PFSK-1 (cell line): ENCODE data around the gene SPTBN1.

Experiments
- FOXP2 ChIP-seq: optimal IDR thresholded peaks from 2 replicates; pipeline ENCODE3; 2011; ENCODE audit warnings: borderline replicate concordance, control low read depth, inconsistent platforms; ENCODE audit not compliant: insufficient read depth; ENCODE audit errors: extremely low read length, extremely low read depth
- POLR2AphosphoS5 ChIP-seq: IDR thresholded peaks from 2 replicates; pipeline ENCODE4 v1.6.1; 2012; ENCODE audit warnings: low read depth, mild to moderate bottlenecking, control low read depth, low read length, moderate library complexity
- SIN3A ChIP-seq: IDR thresholded peaks from 2 replicates; pipeline ENCODE4 v1.6.1; 2012; ENCODE audit warnings: mild to moderate bottlenecking, low read length, moderate library complexity, borderline replicate concordance; ENCODE audit not compliant: insufficient read depth
- TAF1 ChIP-seq: IDR thresholded peaks from 2 replicates; pipeline ENCODE4 v1.6.1; 2012; ENCODE audit warnings: low read length, control low read depth, borderline replicate concordance; ENCODE audit not compliant: insufficient read depth
- TF ChIP-seq, protein P1 (sequence below), 2 experiments: IDR thresholded peaks; 2 replicates each; pipeline versions ENCODE4 v1.6.1 to v1.8.0; 2011 to 2012; ENCODE audit warnings: low read depth in 2 of 2, low read length in 2 of 2, control low read depth in 1 of 2, inconsistent platforms in 1 of 2, mild to moderate bottlenecking in 1 of 2, moderate library complexity in 1 of 2; ENCODE audit not compliant: insufficient read depth in 1 of 2

DNA sequence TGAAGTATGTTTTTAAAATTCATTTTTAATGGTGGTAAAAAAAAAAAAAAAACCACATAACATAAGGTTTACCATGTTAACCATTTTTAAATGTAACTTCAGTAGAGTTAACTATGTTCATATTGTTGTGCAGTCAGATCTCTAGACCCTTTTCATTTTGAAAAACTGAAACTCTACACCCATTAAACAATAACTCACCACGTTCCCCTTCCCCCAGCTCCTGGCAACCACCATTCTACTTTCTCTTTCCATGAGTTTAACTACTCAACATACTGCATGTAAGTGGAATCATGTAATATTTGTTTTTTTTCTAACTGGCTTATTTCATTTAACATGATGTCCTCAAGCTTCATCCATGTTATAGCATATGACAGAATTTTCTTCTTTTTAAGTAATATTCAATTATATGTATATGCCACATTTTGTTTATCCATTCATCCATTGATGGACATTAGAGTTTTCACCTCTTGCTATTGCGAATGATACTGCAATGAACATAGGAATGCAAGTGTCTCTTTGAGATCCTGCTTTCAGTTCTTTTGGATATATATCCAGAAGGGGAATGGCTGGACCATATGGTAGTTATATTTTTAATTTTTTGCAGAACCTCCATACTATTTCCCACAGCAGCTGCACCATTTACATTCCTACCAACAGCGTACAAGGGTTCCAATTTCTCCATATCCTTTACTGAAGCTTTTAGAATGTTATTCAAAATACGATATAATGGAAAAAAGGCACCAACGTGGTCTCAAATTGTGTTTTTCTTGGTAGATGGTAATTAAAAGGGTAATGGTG, 91.0 kb downstream of the SPTBN1 start:
- TF ChIP-seq SIN3A (no peak), POLR2AphosphoS5 (no peak), TAF1 (no peak), FOXP2 (no peak)
- TF ChIP-seq, protein P1, sequence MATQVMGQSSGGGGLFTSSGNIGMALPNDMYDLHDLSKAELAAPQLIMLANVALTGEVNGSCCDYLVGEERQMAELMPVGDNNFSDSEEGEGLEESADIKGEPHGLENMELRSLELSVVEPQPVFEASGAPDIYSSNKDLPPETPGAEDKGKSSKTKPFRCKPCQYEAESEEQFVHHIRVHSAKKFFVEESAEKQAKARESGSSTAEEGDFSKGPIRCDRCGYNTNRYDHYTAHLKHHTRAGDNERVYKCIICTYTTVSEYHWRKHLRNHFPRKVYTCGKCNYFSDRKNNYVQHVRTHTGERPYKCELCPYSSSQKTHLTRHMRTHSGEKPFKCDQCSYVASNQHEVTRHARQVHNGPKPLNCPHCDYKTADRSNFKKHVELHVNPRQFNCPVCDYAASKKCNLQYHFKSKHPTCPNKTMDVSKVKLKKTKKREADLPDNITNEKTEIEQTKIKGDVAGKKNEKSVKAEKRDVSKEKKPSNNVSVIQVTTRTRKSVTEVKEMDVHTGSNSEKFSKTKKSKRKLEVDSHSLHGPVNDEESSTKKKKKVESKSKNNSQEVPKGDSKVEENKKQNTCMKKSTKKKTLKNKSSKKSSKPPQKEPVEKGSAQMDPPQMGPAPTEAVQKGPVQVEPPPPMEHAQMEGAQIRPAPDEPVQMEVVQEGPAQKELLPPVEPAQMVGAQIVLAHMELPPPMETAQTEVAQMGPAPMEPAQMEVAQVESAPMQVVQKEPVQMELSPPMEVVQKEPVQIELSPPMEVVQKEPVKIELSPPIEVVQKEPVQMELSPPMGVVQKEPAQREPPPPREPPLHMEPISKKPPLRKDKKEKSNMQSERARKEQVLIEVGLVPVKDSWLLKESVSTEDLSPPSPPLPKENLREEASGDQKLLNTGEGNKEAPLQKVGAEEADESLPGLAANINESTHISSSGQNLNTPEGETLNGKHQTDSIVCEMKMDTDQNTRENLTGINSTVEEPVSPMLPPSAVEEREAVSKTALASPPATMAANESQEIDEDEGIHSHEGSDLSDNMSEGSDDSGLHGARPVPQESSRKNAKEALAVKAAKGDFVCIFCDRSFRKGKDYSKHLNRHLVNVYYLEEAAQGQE (IDR thresholded peaks at IDR 0.05; ENCODE audit: insufficient read depth in 1 of 2, low read depth in 2 of 2, low read length in 2 of 2) = no peak
